Sigmoid colon (tissue), 4 donors: ENCODE results near the gene UNG.

Source experiments
- EP300 ChIP-seq, 4 donors: sonication (generic); formaldehyde crosslinking; IDR thresholded peaks; one replicate each; pipeline ENCODE4 v1.6.1; 2017; ENCODE audit warnings: antibody characterized with exemption in 4 of 4
- POLR2A ChIP-seq, 2 donors: fragments of 450-650 bp; IDR thresholded peaks; one replicate each; pipeline ENCODE4 v1.6.1; 2016; ENCODE audit warnings: antibody characterized with exemption in 2 of 2, mild to moderate bottlenecking in 2 of 2, moderate library complexity in 2 of 2
- TF ChIP-seq, protein P1 (sequence below), 4 experiments: fragments of 450-650 bp in 3 of 4; fragments of 200-600 bp in 1 of 4; IDR thresholded peaks; one replicate each; pipeline ENCODE4 v1.5.1; 2016 to 2019; ENCODE audit warnings: antibody characterized with exemption in 4 of 4, mild to moderate bottlenecking in 3 of 4, moderate library complexity in 2 of 4

DNA sequence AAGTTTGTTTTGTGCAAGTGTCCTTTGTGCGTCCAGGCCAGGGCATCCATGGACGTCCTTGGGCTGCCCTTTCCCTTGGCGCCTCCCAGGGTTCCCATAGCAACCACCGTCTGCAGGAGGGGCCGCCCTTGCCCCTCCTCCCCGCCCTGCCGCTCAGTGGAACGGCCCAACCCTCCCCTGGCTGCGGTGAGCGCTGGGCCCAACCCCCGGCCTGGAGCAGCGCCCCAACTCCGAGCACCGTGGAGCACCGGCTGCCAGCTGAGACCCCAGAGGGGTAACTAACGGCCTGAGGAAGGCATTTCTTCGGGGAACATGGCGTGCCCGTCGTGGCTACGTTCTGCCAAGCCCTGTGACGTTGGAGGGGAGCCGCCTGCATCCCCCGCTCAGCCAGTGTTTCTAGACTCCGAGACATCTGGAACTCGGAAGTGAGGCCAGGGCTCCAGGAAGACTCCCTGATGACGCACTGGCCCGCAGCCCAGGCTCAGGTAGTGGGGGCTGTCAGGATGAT is 13.6 kb downstream of the UNG start:
- TF ChIP-seq, protein P1, sequence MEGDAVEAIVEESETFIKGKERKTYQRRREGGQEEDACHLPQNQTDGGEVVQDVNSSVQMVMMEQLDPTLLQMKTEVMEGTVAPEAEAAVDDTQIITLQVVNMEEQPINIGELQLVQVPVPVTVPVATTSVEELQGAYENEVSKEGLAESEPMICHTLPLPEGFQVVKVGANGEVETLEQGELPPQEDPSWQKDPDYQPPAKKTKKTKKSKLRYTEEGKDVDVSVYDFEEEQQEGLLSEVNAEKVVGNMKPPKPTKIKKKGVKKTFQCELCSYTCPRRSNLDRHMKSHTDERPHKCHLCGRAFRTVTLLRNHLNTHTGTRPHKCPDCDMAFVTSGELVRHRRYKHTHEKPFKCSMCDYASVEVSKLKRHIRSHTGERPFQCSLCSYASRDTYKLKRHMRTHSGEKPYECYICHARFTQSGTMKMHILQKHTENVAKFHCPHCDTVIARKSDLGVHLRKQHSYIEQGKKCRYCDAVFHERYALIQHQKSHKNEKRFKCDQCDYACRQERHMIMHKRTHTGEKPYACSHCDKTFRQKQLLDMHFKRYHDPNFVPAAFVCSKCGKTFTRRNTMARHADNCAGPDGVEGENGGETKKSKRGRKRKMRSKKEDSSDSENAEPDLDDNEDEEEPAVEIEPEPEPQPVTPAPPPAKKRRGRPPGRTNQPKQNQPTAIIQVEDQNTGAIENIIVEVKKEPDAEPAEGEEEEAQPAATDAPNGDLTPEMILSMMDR (IDR thresholded peaks at IDR 0.05): no peak
- TF ChIP-seq EP300 (IDR thresholded peaks at IDR 0.05): peak; percentile 92 to 98 (median 96)
- TF ChIP-seq POLR2A (IDR thresholded peaks at IDR 0.05): peak; percentile 78 to 91
